CD4-positive, alpha-beta T cell treated with Interferon gamma for 1 hour (primary cell): ENCODE results near the gene ABHD16B.
"Not testable (repeated sequence)": the region's sequence is repeated elsewhere in the genome, so short reads cannot be mapped to it uniquely, and the experiment has no call there.

Experiments used
- DNase-seq: peaks from one replicate; pipeline ENCODE4 v3.0.0-alpha.2; 2020

ABHD16B gene

DNA sequence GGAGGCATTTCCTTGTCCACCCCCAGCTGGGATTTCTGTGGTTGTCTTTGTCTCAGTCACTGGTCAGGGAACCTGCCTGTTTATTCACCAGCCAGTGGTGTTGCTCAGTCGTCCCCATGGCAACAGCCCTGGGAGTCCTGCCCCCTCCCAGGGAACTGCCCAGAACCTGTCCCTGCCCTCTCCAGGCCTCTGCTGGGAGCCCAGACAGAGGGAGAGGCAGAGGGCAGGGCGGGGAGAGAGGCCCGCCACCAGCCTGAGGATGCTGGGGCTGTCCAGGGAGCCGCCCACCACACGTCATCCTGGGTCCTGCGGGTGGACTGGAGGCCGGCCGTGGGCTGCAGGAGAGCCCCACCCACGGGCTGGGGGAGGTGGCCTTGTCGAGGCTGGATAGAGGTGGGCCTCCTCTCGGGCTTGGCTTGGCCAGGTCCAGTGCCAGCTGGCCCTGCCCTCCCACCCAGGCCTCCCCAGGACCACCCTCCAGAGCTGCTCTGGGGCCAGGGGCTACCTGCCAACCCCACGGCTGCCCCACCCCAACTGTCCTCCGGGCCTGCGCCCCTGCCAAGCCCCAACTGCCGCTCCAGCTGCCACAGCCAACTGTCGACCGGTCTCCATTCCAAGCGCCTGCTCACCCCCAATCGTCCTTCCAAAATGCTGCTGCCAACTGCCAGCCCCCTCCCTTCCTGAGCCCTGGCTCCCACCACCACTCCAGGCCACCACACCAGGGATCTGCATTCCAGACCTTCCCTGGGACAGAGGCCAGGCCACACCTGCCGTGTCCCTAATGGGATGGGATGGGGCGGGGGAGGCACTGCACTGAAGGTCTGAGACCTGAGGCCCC is 26.1 kb upstream of the ABHD16B start:
- DNase-seq, result no peak

- no peak for DNase-seq
Measured at GRCh38 chr20:63836458-63837344, 24.6 kb upstream of the ABHD16B start.

DNA sequence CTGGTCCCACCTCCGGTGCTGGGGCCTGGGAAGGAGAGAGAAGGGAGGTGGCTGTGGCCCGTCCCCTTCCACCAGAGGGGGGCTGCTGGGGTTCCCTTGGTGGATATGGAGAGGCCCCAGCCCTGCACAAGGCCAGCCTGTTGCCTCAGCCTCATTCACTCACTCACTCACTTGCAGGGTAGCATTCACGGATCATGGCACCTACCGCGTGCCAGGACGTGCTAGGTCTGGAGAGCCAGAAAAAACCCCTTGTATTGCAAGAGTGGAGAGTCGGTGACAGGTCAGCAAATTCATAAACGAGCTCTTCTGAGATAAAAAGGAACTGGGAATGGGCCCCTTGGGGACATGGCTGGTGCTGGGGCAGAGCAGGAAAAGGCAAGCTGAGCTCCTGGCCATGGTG is 23.8 kb upstream of the ABHD16B start:
- no peak for DNase-seq

DNA sequence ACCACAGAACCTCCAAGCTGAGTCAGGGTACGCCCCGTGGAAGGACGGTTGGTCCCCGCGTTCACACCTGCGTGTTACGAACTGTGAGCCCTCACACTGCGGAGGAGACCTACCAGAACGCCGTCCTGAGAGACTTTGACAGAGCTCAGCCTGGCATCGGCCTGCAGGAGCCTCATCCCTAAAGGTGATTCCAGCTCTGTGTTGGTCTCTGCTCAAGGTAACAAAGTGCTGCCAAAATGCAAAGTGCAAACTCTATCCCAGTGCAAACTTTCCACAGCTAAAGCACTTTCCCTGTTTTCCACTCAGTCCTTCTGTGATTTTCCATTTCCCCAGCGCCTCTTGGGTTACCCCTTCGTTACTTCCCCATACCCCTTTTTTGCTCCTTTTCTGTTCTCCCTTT is 21.7 kb upstream of the ABHD16B start:
- DNase-seq, result no peak

DNA sequence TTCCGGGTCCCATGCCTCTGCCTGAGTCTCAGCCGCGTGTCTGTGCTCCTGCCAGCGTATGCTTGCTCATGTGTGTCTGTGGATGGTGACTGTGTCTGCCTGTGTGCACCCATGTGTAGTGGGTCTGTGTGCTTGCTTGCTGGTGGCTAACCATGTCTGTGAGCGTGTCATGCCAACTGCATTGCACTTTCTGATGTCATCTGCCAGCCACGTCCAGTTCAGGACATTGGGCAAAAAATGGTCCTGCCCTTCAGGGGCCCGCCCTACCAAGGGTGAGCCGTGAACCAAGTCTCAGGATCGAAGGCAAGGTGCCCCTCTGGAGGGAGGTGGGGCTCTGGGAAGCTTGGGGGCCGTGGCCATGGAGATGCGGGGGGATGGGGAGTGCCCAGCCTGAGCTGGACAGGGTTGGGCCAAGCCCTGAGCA is 20.9 kb upstream of the ABHD16B start:
- no peak for DNase-seq

GRCh38 chr20:63842258-63842657 is 19.0 kb upstream of the ABHD16B start:
- no peak for DNase-seq

GRCh38 chr20:63843222-63843621 is 18.1 kb upstream of the ABHD16B start:
- DNase-seq, result no peak

GRCh38 chr20:63843778-63844177 is 17.5 kb upstream of the ABHD16B start:
- no peak for DNase-seq

- DNase-seq, result no peak
Measured at GRCh38 chr20:63844511-63844991, 16.7 kb upstream of the ABHD16B start.

DNA sequence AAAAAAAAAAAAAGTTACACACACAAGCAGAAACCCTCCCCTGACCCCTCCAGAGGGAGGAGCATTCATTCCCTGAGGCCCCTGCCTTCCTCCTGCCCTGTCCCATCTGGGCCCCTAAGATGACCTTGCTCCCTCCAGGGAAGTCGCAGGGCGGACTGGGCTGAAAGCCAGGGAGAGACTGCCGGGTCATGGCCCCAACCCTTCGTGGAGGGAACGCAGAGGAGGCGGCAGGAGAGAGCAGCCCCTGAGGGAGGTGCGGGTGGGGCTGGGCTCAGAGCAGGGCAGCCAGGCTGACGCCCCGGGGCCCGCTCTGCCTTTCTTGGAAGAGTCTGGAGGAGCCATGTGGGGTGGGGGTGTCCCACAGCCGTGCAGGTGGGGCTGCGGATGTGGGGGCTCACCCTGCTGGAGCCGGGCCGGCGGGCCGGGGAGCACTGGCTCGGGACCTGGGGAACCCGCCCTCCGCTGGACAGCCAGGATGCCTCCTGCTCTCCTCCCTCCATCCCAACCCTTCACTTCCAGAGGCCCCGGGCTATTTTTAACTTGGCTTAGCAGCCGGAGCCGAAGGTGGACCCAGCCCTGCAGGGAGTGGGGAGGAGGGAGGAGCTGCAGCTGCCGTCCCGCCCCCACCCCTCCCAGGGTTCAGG is 15.0 kb upstream of the ABHD16B start:
- no peak for DNase-seq

DNA sequence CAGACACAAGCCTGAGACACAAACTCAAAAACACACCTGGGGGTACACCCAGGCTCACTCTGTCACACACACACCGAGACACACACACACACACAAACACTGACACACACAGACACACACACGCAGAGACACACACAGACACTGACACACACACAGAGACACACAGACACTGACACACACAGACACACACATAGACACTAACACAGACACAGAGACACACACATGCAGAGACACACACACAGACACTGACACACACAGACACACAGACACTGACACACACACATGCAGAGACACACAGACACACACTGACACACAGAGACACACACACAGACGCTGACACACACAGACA is 14.4 kb upstream of the ABHD16B start:
- no peak for DNase-seq

DNA sequence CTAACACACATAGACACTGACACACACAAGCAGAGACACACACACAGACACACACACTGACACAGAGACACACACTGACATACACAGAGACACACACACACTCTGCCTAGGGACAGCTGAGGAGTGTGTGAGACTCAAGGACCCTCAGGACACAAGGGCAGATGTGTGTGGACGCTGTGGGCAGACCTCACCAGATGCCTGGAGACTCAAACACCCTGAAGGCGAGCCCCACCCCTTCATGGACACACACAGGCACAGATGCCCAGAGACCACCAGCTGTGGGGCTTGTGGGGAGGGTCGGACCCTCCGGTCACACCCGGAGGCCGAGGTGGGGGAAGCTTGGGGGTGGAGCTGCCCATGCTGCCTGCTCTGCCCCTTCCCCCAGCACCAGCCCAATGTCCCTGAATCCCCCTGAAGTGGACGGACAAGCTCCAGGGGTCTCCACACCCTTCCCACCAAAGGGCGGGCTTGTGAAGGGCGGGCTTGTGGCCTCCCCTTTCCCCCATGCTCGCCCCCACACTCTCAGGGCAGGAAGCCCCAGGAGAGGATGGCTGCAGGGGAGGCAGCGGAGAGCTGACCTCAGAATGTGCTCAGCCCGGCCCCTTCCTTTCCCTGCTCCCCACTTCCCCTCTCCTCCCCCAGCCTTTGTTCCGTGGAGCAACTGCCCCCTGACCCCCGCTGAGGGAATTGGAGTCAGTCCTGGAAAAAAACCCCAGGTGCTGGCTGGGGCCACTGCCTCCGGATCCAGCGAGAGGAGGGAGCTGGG is 13.9 kb upstream of the ABHD16B start:
- DNase-seq, result no peak

GRCh38 chr20:63848003-63848911 is 13.0 kb upstream of the ABHD16B start:
- DNase-seq, result no peak

GRCh38 chr20:63850689-63851547 is 10.4 kb upstream of the ABHD16B start:
- peak; percentile 27 for DNase-seq

DNA sequence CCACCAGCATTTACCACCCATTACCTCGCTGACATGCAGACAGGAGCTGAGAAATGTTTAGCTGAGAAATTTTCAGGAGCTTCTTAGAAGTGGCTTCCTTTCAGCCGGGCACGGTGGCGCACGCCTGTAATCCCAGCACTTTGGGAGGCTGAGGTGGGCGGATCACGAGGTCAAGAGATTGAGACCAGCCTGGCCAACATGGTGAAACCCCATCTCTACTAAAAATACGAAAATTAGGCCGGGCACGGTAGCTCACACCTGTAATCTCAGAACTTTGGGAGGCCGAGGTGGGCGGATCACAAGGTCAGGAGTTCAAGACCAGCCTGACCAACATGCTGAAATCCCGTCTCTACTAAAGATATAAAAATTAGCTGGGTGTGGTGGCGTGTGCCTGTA is 9.8 kb upstream of the ABHD16B start:
- DNase-seq, result not testable (repeated sequence)

GRCh38 chr20:63853733-63854068 is 7.6 kb upstream of the ABHD16B start:
- not testable (repeated sequence) for DNase-seq

DNA sequence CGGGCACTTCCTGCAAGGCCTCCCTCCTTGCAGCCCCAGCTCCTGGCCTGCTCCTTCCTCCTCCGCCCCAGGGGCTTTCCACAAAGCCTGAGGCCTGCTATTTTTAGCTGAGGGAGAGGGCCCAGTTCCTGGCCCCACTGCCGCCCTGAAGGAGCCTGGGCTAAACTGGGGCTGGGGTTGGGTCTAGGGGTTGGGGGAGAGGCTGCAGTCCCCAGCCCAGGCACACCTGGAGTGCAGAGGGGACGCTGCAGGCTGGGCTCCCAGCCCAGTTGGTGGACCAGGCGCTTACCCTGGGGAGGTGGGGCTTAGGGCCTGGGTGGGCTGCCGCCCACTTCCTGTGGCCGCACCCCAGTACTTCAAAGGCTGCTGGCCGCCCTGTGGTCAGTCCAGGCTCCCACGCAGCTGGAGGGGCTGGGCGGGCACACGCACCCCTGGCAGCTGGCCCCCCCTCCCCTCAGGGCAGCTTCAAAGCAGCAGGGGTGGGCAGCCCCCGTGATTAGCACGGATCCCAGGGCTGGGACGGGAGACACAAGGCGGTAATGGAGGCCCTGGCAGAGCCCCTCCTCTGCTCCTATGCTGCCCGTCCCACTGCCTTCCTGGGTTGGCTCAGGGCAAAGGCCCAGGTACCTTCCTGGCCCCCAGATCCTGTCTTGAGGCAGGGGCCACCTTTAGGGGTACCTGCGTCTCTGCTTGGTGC is 7.1 kb upstream of the ABHD16B start:
- peak; percentile 28 for DNase-seq

- DNase-seq, result no peak
Measured at GRCh38 chr20:63854766-63855362, 6.4 kb upstream of the ABHD16B start.

DNA sequence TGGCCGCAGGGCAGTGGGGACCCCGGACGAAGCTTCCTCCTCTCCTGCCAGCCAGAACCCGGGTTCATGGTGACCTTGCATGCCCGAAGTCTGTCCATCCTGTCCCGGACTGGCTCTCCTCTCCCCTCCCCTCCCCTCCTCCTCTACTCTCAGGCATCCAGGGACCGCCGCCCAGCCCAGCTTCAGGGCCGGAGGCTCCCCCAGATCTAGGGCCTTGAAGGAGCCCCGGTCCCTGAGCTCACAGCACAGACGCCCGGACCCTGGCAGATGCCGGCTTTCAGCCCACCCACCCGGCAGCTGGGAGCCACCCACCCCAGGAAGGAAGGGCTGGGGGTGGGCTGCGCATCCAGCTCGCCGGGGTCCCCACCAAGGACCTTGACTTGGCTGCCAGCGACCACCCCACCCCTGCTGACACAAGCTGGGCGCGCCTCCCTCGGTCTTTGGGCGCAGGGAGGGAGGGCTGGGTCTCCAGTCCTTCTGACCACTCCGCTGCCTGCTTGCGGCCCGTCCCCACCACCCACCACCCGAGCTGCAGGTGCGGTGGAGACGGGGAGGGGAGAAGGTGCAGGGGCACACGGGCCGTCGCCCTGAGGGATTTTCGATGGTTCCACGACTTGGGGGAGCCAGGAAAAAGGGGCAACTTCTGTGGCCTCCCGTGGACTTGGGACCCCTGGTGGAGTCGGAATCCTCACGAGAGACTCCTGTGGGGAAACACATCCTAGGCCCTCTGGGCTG is 5.8 kb upstream of the ABHD16B start:
- no peak for DNase-seq
